Measurements from ENCODE around the gene SOX10. TPM values are rescaled to one million over a fixed set of nuclear protein-coding genes. Genes with fewer than 3 reads are reported as not detected.

SOX10 gene
- total RNA-seq: 1.2 TPM
- long read RNA-seq, partial matches to known transcripts: 1 of 2 reads
- long read RNA-seq, other reads (novel, unspliced or antisense): 0 of 2 reads

- no peak for ATAC-seq (ENCODE audit: poor library complexity)
- intact Hi-C loops (cut with DNase I): no loop called here
- DNase-seq: no peak
Observed at GRCh38 chr22:37983860-37984791, at the start of gene SOX10. Gene SOX10, minus strand, starts transcription at chr22:37984555. Its CDS starts 771 bp downstream, at chr22:37983784.

GRCh38 chr22:38033522-38034277 lies 49.3 kb upstream of the SOX10 start:
- ATAC-seq (ENCODE audit: poor library complexity) (no peak), DNase-seq (no peak)
- intact Hi-C loops (cut with DNase I): no loop called here

GRCh38 chr22:38032681-38033521 lies 48.5 kb upstream of the SOX10 start:
- intact Hi-C loops (cut with DNase I): no loop called here

GRCh38 chr22:38031491-38031890 lies 47.1 kb upstream of the SOX10 start:
- intact Hi-C loops (cut with DNase I): no loop called here
- DNase-seq (no peak), ATAC-seq (ENCODE audit: poor library complexity) (no peak)

More at GRCh38 chr22:38032681-38033521, 48.5 kb upstream of the SOX10 start:
- DNase-seq (no peak), ATAC-seq (ENCODE audit: poor library complexity) (no peak)

GRCh38 chr22:38030311-38031133 lies 46.2 kb upstream of the SOX10 start:
- no peak for DNase-seq
- intact Hi-C loops (cut with DNase I): no loop called here
- ATAC-seq (ENCODE audit: poor library complexity): no peak

GRCh38 chr22:38029901-38030300 lies 45.5 kb upstream of the SOX10 start:
- intact Hi-C loops (cut with DNase I): no loop called here

GRCh38 chr22:38029370-38029769 lies 45.0 kb upstream of the SOX10 start:
- intact Hi-C loops (cut with DNase I): no loop called here
- DNase-seq (no peak), ATAC-seq (ENCODE audit: poor library complexity) (no peak)

More at GRCh38 chr22:38029901-38030300, 45.5 kb upstream of the SOX10 start:
- ATAC-seq (ENCODE audit: poor library complexity) (no peak), DNase-seq (no peak)

GRCh38 chr22:38028344-38029130 lies 44.2 kb upstream of the SOX10 start:
- no peak for DNase-seq
- no peak for ATAC-seq (ENCODE audit: poor library complexity)
- intact Hi-C loops (cut with DNase I): no loop called here

GRCh38 chr22:38027487-38027886 lies 43.1 kb upstream of the SOX10 start:
- intact Hi-C loops (cut with DNase I): no loop called here
- ATAC-seq (ENCODE audit: poor library complexity) (peak; percentile 34), DNase-seq (no peak)

- DNase-seq (no peak), ATAC-seq (ENCODE audit: poor library complexity) (no peak)
- intact Hi-C loops (cut with DNase I): no loop called here
Observed at GRCh38 chr22:38026130-38027111, 42.1 kb upstream of the SOX10 start.

- ATAC-seq (ENCODE audit: poor library complexity) (no peak), DNase-seq (no peak)
- intact Hi-C loops (cut with DNase I): no loop called here
Observed at GRCh38 chr22:38025514-38025913, 41.2 kb upstream of the SOX10 start.

GRCh38 chr22:38023045-38023444 lies 38.7 kb upstream of the SOX10 start:
- no peak for ATAC-seq (ENCODE audit: poor library complexity)
- intact Hi-C loops (cut with DNase I): no loop called here
- no peak for DNase-seq

- intact Hi-C loops (cut with DNase I): no loop called here
Observed at GRCh38 chr22:38021206-38021605, 36.9 kb upstream of the SOX10 start.

GRCh38 chr22:38018938-38019827 lies 34.8 kb upstream of the SOX10 start:
- no peak for DNase-seq
- intact Hi-C loops (cut with DNase I): no loop called here
- ATAC-seq (ENCODE audit: poor library complexity): no peak

More at GRCh38 chr22:38021206-38021605, 36.9 kb upstream of the SOX10 start:
- DNase-seq (no peak), ATAC-seq (ENCODE audit: poor library complexity) (no peak)
